Muscle layer of duodenum (tissue), 2 donors: ENCODE results near the gene CLK4.
A peak's percentile ranks its signal among the peaks of the same experiment; 100 is the strongest.

ENCODE experiments used
- H3K27ac ChIP-seq: one replicate; pipeline ENCODE4 v1.7.0; 2013; ENCODE audit warnings: mild to moderate bottlenecking, low read length
- H3K27me3 ChIP-seq: one replicate; pipeline ENCODE4 v1.7.0; 2013; ENCODE audit warnings: low read depth, mild to moderate bottlenecking, control low read depth, low read length
- H3K36me3 ChIP-seq, 2 donors: one replicate each; pipeline ENCODE4 v1.7.0; 2013; ENCODE audit warnings: low read length in 2 of 2, control low read depth in 1 of 2, mild to moderate bottlenecking in 1 of 2; ENCODE audit not compliant: insufficient read depth in 2 of 2, control insufficient read depth in 1 of 2
- H3K4me1 ChIP-seq, 2 donors: one replicate each; pipeline ENCODE4 v1.7.0; 2013; ENCODE audit warnings: low read length in 2 of 2, mild to moderate bottlenecking in 2 of 2, control low read depth in 1 of 2, moderate library complexity in 1 of 2; ENCODE audit not compliant: insufficient read depth in 2 of 2, control insufficient read depth in 1 of 2
- H3K4me3 ChIP-seq, 2 donors: one replicate each; pipeline ENCODE4 v1.7.0; 2013; ENCODE audit warnings: low read length in 2 of 2, low read depth in 1 of 2, mild to moderate bottlenecking in 1 of 2
- H3K9me3 ChIP-seq, 2 donors: one replicate each; pipeline ENCODE4 v1.7.0; 2013; ENCODE audit warnings: low read length in 2 of 2, control low read depth in 1 of 2, mild to moderate bottlenecking in 1 of 2; ENCODE audit not compliant: control insufficient read depth in 1 of 2
- donor health status: healthy.

The CLK4 gene

GRCh38 chr5:178632285-178632684, 5.4 kb upstream of the CLK4 start:
- no peaks in the 10 kb centered on the region for H3K4me1 ChIP-seq
- H3K36me3 ChIP-seq: no peaks in the 10 kb centered on the region

GRCh38 chr5:178630951-178631350, 4.1 kb upstream of the CLK4 start:
- no peaks in the 10 kb centered on the region for H3K9me3 ChIP-seq
- H3K4me3 ChIP-seq: no peak overlapping the region
- H3K27ac ChIP-seq: no peak overlapping the region
- H3K36me3 ChIP-seq: no peaks in the 10 kb centered on the region
- H3K4me1 ChIP-seq: no peaks in the 10 kb centered on the region
- no peaks in the 10 kb centered on the region for H3K27me3 ChIP-seq

More at GRCh38 chr5:178632285-178632684, 5.4 kb upstream of the CLK4 start:
- Histone ChIP-seq H3K4me3 (no peak overlapping the region), H3K9me3 (no peaks in the 10 kb centered on the region), H3K27me3 (no peaks in the 10 kb centered on the region), H3K27ac (no peak overlapping the region)

- Histone ChIP-seq H3K36me3 (no peaks in the 10 kb centered on the region), H3K27ac (no peak overlapping the region), H3K27me3 (no peaks in the 10 kb centered on the region), H3K4me1 (peaks cover 0 to 3% of the 10 kb centered on the region in 2 donors), H3K9me3 (no peaks in the 10 kb centered on the region), H3K4me3 (no peak overlapping the region)
Observed at GRCh38 chr5:178630475-178630930, 3.7 kb upstream of the CLK4 start.

- Histone ChIP-seq H3K27me3 (no peaks in the 10 kb centered on the region), H3K9me3 (no peaks in the 10 kb centered on the region), H3K27ac (no peak overlapping the region), H3K4me3 (peak overlapping the region; percentile 48 to 58), H3K36me3 (peaks cover 7 to 8% of the 10 kb centered on the region in 2 donors), H3K4me1 (peaks cover 9 to 28% of the 10 kb centered on the region in 2 donors)
Observed at GRCh38 chr5:178627259-178627598, 379 bp upstream of the CLK4 start.

GRCh38 chr5:178625679-178626483, 969 bp downstream of the CLK4 start:
- Histone ChIP-seq H3K4me3 (peak overlapping the region; percentile 96 to 97), H3K4me1 (peaks cover 9 to 28% of the 10 kb centered on the region in 2 donors), H3K27me3 (no peaks in the 10 kb centered on the region), H3K36me3 (peaks cover 16% of the 10 kb centered on the region in 2 donors), H3K9me3 (no peaks in the 10 kb centered on the region), H3K27ac (peak overlapping the region; percentile 92)

- H3K4me1 ChIP-seq: peaks cover 9 to 30% of the 10 kb centered on the region in 2 donors
- H3K27me3 ChIP-seq: no peaks in the 10 kb centered on the region
- H3K9me3 ChIP-seq: no peaks in the 10 kb centered on the region
- peaks cover 26% of the 10 kb centered on the region in 2 donors for H3K36me3 ChIP-seq
- peak overlapping the region; percentile 92 for H3K27ac ChIP-seq
- H3K4me3 ChIP-seq: peak overlapping the region; percentile 96 to 97
Observed at GRCh38 chr5:178624631-178625546, 2.0 kb downstream of the CLK4 start.

GRCh38 chr5:178622679-178623247, 4.1 kb downstream of the CLK4 start:
- peaks cover 41 to 44% of the 10 kb centered on the region in 2 donors for H3K36me3 ChIP-seq

GRCh38 chr5:178619390-178619789, 7.5 kb downstream of the CLK4 start:
- Histone ChIP-seq H3K27me3 (no peaks in the 10 kb centered on the region), H3K36me3 (peaks cover 70 to 74% of the 10 kb centered on the region in 2 donors), H3K4me1 (peaks cover under 1 to 19% of the 10 kb centered on the region in 2 donors), H3K4me3 (no peak overlapping the region), H3K27ac (no peak overlapping the region), H3K9me3 (no peaks in the 10 kb centered on the region)

More at GRCh38 chr5:178622679-178623247, 4.1 kb downstream of the CLK4 start:
- no peak overlapping the region for H3K27ac ChIP-seq
- H3K4me1 ChIP-seq: peaks cover 9 to 33% of the 10 kb centered on the region in 2 donors
- H3K9me3 ChIP-seq: no peaks in the 10 kb centered on the region
- no peak overlapping the region for H3K4me3 ChIP-seq
- no peaks in the 10 kb centered on the region for H3K27me3 ChIP-seq

GRCh38 chr5:178612299-178612698, 14.6 kb downstream of the CLK4 start:
- Histone ChIP-seq H3K36me3 (peaks cover 59 to 75% of the 10 kb centered on the region in 2 donors), H3K27me3 (no peaks in the 10 kb centered on the region), H3K9me3 (no peaks in the 10 kb centered on the region), H3K27ac (no peak overlapping the region), H3K4me3 (no peak overlapping the region), H3K4me1 (no peaks in the 10 kb centered on the region)

GRCh38 chr5:178606269-178606668, 20.6 kb downstream of the CLK4 start:
- Histone ChIP-seq H3K4me3 (no peak overlapping the region), H3K27me3 (no peaks in the 10 kb centered on the region), H3K4me1 (peaks cover 0 to 15% of the 10 kb centered on the region in 2 donors), H3K9me3 (no peaks in the 10 kb centered on the region), H3K36me3 (peaks cover 39 to 63% of the 10 kb centered on the region in 2 donors), H3K27ac (no peak overlapping the region)

- H3K4me3 ChIP-seq: no peak overlapping the region
- no peaks in the 10 kb centered on the region for H3K9me3 ChIP-seq
- H3K27ac ChIP-seq: no peak overlapping the region
- H3K4me1 ChIP-seq: peaks cover 0 to 15% of the 10 kb centered on the region in 2 donors
- H3K36me3 ChIP-seq: peaks cover 39 to 62% of the 10 kb centered on the region in 2 donors
- H3K27me3 ChIP-seq: no peaks in the 10 kb centered on the region
Observed at GRCh38 chr5:178605788-178606187, 21.1 kb downstream of the CLK4 start.
